GM12875 (cell line): ENCODE measurements around the gene SHQ1.

ENCODE experiments used
- H3K4me3 ChIP-seq: one replicate; pipeline ENCODE4 v1.5.1; 2011; ENCODE audit warnings: low read depth, low read length, control low read depth
- TF ChIP-seq, protein P1 (sequence below): IDR thresholded peaks from 2 replicates; pipeline ENCODE4 v1.5.1; 2011; ENCODE audit warnings: low read depth, mild to moderate bottlenecking, control low read depth, inconsistent platforms, low read length, moderate library complexity, borderline replicate concordance; ENCODE audit not compliant: insufficient read depth

SHQ1 gene

DNA sequence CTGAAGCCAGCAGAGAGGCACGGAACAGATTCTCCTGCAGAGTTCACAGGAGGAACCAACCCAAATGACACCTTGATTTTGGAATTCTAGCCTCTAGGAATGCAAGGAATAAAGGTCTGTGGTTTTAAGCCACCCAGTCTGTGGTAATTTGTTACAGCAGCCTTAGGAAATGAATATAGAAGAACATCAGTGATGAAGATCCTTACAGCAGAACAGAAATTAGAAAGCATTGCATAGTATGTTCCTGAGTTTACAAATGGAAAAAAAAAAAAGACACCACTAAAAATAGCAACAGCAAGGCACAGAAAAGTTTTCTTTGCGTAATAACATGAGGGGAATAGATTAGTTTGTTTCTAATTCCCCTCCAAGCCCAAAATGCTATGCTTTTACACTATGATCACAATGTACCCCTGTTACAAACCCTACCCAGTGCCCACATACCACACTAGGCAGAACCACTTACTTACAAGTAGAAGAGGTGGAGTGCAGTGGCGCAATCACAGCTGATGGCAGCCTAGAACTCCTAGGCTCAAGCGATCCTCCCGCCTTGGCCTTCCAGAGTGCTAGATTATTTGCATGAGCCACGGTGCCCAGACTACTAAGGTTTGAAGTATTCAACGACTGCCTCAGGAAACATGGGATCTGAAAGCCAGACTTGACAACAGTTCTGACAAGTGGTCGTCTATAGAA is 84.3 kb downstream of the SHQ1 start:
- no peak overlapping the region for H3K4me3 ChIP-seq
- TF ChIP-seq, protein P1, sequence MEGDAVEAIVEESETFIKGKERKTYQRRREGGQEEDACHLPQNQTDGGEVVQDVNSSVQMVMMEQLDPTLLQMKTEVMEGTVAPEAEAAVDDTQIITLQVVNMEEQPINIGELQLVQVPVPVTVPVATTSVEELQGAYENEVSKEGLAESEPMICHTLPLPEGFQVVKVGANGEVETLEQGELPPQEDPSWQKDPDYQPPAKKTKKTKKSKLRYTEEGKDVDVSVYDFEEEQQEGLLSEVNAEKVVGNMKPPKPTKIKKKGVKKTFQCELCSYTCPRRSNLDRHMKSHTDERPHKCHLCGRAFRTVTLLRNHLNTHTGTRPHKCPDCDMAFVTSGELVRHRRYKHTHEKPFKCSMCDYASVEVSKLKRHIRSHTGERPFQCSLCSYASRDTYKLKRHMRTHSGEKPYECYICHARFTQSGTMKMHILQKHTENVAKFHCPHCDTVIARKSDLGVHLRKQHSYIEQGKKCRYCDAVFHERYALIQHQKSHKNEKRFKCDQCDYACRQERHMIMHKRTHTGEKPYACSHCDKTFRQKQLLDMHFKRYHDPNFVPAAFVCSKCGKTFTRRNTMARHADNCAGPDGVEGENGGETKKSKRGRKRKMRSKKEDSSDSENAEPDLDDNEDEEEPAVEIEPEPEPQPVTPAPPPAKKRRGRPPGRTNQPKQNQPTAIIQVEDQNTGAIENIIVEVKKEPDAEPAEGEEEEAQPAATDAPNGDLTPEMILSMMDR = no peak

DNA sequence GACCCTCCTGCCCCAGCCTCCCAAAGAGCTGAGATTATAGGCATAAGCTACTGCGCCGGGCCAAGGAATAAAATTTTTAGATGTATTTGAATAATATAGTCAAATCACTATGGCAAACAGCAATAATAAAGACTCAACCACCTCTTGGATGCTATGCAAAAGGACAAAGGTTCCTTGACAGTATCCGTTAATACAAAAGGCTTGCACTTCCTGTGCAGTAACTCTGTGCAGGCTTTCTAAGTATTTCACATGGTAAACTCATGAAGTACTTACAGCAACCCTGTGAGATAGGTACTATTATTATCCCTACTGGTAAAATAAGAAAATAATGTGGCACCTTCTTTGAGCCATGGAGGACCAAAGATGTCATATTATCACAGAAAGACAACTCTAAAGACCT is 86.8 kb downstream of the SHQ1 start:
- TF ChIP-seq, protein P1 = no peak
- no peak overlapping the region for H3K4me3 ChIP-seq

DNA sequence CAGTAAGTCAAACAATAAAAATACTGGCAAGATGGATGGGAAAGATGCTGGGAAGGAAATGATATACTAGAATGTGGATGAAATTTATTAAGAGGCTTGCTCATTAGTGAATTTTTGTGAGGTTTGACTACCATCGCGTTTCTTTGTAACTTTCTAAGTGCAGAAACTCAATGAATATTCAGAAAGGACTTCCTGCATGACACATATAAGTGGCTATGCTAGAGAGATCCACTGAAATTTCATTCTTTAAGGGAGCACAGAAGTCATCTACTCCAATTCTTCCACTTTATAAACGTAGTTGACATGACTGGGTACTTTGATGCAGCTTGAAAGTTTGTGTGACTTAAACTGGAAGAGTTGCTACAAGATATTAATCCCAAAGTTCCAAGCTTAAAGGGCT is 88.0 kb downstream of the SHQ1 start:
- TF ChIP-seq, protein P1 = no peak
- no peak overlapping the region for H3K4me3 ChIP-seq

- TF ChIP-seq, protein P1 = no peak
- no peak overlapping the region for H3K4me3 ChIP-seq
Observed at GRCh38 chr3:72756900-72757299, 91.3 kb downstream of the SHQ1 start.

- TF ChIP-seq, protein P1 = no peak
- no peak overlapping the region for H3K4me3 ChIP-seq
Observed at GRCh38 chr3:72754582-72754981, 93.7 kb downstream of the SHQ1 start.

DNA sequence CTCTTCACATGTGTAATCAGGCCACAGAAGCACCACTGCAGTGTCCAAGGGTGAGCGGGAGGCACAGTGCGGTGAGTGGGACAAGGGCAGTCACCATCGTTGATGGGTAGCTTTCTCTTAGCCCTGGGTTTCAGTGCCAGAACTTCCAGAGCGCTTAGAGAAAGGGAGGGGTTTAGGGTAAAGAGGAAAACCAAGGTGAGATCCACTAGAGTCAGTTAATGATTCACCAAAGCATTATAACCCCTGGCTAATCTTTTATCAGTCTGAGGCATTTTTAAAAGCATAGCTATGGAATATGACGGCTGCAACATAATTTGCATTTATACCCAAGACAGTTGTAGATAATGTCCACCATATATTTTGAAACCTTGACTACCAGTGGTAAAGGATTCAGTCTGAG is 94.8 kb downstream of the SHQ1 start:
- TF ChIP-seq, protein P1 = no peak
- no peak overlapping the region for H3K4me3 ChIP-seq

- no peak overlapping the region for H3K4me3 ChIP-seq
- TF ChIP-seq, protein P1 = no peak
Observed at GRCh38 chr3:72750405-72750965, 97.8 kb downstream of the SHQ1 start.
